ENCODE results near the gene ORM1. TPM values are rescaled to one million over a fixed set of nuclear protein-coding genes. Genes with fewer than 3 reads are reported as not detected.
A peak's percentile ranks its signal among the peaks of the same experiment; 100 is the strongest.

ORM1 gene
- total RNA-seq, 2 experiments from 2014 or later = not detected

DNA sequence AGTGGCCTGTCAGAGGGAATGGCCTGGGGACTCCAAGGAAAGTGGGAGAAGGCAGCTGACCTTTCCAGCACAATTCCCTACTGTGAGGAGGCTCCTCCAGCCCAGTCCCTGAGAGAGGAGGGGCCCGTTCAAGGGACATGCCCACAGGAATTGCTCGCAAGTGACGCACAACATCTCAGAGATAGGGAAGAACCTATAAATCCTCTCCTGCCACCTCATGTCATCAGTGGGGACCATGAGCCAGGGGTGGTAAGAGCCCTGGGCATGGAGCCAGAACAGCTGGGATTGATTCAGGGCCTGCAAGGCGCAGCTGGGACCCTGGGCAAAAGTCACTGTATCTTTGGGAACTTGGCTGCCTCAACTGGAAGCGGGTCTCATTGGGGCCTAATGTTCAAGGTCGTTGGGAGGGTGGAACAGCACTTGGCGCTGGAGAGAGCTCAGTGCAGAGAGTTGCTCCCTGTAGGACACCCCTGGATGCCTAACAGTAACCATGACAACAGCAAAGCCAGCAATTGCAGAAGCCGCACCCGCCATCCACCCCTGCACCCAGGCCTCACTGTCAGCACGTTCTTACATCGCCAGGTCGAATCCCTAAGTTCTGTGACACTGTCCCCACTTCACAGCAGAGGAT lies 41.3 kb upstream of the ORM1 start:
- no peaks in the 10 kb centered on the region for H3K9me3 Mint-ChIP-seq (ENCODE audit: low read depth)
- POLR2A ChIA-PET = no interaction called here

DNA sequence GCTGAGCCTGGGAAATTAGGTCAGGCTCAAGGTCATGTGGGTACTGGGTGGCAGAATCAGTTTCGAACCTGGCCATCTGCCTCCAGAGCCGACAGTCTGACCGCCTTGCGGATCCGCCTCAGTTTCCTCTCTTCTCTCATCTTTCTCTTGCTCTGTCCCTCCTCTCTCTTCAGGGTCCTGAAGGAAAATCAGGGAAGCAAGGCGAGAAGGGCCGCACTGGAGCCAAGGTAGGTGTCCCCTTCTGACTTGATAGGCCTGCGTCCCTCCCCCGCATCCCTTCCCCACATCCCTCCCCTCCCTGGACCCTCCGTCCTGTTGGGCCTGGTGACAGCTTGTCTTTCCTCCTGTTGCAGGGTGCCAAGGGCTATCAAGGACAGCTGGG lies 40.8 kb upstream of the ORM1 start:
- H3K27ac Mint-ChIP-seq = no peak overlapping the region
- CTCF ChIA-PET = interaction anchor here (2.2 kb wide), 1 partner anchor 9 kb away, joined by 5 read pairs; no protein-coding TSS in a partner anchor
- no peaks in the 10 kb centered on the region for H3K36me3 Mint-ChIP-seq (ENCODE audit: low read depth)
- no peak overlapping the region for H3K4me3 Mint-ChIP-seq
- DNase-seq (peak; percentile 3), ATAC-seq (no peak)
- H3K9me3 Mint-ChIP-seq (ENCODE audit: low read depth) = no peaks in the 10 kb centered on the region
- H3K27me3 Mint-ChIP-seq = no peaks in the 10 kb centered on the region
- intact Hi-C loops (cut with DNase I, micrococcal nuclease) = no loop called here
- POLR2A ChIA-PET = no interaction called here
- H3K4me1 Mint-ChIP-seq = no peaks in the 10 kb centered on the region

More for the DNA sequence above, 41.3 kb upstream of the ORM1 start:
- ATAC-seq (no peak), DNase-seq (peak; percentile 3)
- intact Hi-C loops (cut with DNase I, micrococcal nuclease) = no loop called here
- CTCF ChIA-PET = interaction anchor here (2.2 kb wide), 1 partner anchor 10 kb away, joined by 5 read pairs; no protein-coding TSS in a partner anchor
- Mint-ChIP-seq H3K27ac (no peak overlapping the region), H3K36me3 (ENCODE audit: low read depth) (no peaks in the 10 kb centered on the region), H3K4me3 (no peak overlapping the region), H3K27me3 (no peaks in the 10 kb centered on the region), H3K4me1 (no peaks in the 10 kb centered on the region)

DNA sequence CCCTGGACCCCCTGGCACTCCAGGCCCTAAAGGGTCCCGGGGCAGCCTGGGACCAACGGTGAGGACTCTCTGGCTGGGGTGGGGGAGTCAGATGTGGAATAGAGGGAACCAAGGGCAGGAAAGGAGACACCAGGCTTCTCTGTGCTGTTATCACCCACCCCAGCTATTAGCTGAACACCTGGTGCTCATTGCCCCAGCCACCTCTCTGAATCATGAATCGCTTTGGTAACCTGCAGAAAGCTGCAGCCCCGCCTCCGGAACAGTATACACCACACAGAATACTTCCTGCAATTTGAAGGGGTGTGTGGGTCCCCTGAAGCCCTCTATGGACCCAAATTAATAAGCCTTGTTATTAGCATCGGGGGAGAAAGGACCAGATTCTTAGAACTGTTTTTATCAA lies 40.4 kb upstream of the ORM1 start:
- DNase-seq (peak; percentile 19), ATAC-seq (peak; percentile 52)
- CTCF ChIA-PET = interaction anchor here (2.2 kb wide), 1 partner anchor 9 kb away, joined by 5 read pairs; no protein-coding TSS in a partner anchor
- Mint-ChIP-seq H3K27ac (no peak overlapping the region), H3K4me1 (no peaks in the 10 kb centered on the region), H3K27me3 (no peaks in the 10 kb centered on the region), H3K36me3 (ENCODE audit: low read depth) (no peaks in the 10 kb centered on the region), H3K9me3 (ENCODE audit: low read depth) (no peaks in the 10 kb centered on the region), H3K4me3 (no peak overlapping the region)
- intact Hi-C loops (cut with DNase I, micrococcal nuclease) = no loop called here
- POLR2A ChIA-PET = no interaction called here

DNA sequence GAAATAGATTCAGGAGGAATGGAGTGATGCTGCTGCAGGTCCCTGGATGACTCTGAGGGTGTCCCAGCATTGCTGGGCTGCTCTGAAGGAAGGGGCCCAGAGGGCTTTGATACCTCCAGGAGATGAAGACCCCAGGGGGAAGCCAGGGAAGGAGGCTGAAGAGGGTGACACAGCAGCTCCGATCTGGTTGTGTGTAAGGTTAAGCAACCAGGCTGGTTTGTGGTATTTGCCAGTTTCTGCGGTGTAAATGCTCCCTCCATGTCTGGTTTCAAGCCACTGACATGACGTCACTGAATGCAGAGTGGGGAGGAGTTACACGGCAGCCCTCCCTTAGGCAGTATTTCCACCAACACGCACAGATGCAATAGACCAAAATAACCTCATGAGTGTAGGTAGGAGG lies 40.0 kb upstream of the ORM1 start:
- ATAC-seq (peak; percentile 80), DNase-seq (peak; percentile 62)
- no peaks in the 10 kb centered on the region for H3K4me1 Mint-ChIP-seq
- intact Hi-C loops (cut with DNase I, micrococcal nuclease) = no loop called here
- no peaks in the 10 kb centered on the region for H3K36me3 Mint-ChIP-seq (ENCODE audit: low read depth)
- ChIA-PET CTCF (interaction anchor here (2.2 kb wide), 1 partner anchor 8 kb away, joined by 5 read pairs; no protein-coding TSS in a partner anchor), POLR2A (no interaction called here)
- no peaks in the 10 kb centered on the region for H3K27me3 Mint-ChIP-seq
- no peaks in the 10 kb centered on the region for H3K9me3 Mint-ChIP-seq (ENCODE audit: low read depth)
- H3K4me3 Mint-ChIP-seq = no peak overlapping the region
- no peak overlapping the region for H3K27ac Mint-ChIP-seq

DNA sequence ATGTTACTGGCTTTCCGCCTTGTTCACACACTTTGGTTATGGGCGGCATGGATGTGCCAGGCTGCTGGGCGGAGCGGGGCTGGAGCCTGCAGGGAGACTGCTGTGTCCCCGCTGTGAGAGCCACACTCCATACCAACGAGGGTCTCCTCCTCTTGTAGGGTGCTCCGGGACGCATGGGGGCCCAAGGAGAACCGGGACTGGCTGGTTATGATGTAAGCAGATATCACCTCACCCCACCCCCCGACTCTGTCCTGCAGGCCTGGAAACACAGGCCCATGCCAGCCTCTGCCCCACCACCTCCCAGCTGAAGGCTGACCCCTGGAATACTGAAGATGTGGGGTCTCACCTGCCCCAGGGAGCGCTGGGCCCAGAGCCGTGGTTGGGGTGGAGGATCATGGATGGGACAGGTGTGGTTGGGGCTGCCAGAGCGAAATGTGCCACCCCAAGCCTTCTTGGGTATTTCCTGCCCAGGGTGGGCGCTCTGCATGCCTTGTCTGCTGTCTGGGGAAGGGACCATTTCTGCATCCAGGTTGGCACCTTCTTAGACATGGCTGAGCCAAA lies 39.3 kb upstream of the ORM1 start:
- H3K27me3 Mint-ChIP-seq = no peaks in the 10 kb centered on the region
- H3K4me1 Mint-ChIP-seq = no peaks in the 10 kb centered on the region
- POLR2A ChIA-PET = no interaction called here
- no peak for ATAC-seq
- intact Hi-C loops (cut with DNase I, micrococcal nuclease) = no loop called here
- H3K4me3 Mint-ChIP-seq = no peak overlapping the region
- CTCF ChIA-PET = interaction anchor here (2.2 kb wide), 1 partner anchor 8 kb away, joined by 5 read pairs; no protein-coding TSS in a partner anchor
- no peaks in the 10 kb centered on the region for H3K36me3 Mint-ChIP-seq (ENCODE audit: low read depth)
- DNase-seq = peak; percentile 2
- H3K27ac Mint-ChIP-seq = no peak overlapping the region
- no peaks in the 10 kb centered on the region for H3K9me3 Mint-ChIP-seq (ENCODE audit: low read depth)

DNA sequence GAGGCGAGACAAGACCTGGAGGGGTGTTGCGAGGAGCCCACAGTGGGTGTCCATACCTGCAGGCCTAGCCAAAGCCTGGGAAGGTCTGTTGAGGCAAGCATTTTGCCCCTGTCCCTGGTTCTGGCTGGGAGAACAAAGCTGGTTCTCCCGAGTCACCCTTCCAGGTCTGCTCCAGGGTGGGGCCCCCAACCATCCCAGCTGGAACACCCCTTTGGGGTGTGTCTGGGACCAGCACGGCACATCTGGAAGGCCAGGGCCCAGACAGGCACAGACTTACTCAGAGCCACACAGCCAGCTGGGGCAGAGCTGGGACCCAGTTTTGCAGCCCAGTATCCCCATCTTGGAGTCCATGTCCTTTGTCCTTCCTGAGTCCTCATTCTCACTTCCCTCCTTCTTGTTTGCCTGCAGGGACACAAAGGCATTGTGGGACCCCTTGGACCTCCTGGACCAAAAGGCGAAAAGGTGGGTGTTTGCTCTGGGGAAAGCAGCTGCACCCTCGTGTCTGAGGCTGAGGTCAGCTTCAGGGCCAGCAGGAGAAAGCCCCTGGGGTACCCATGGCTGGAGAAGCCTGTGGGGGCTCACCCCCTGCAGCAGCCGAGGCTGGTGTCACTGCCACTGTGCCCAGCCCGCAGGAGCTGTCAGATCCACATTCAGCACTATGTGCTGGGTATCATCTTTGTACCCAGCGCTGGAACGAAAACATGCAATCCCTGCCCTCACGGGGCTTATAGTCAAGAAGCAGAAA lies 38.4 kb upstream of the ORM1 start:
- intact Hi-C loops (cut with DNase I, micrococcal nuclease) = loop anchor here in 1 of 2 experiments (5.0 kb wide), 2 partner anchors 127 to 177 kb away; partner anchors contain the start of gene COL27A1
- Mint-ChIP-seq H3K36me3 (ENCODE audit: low read depth) (no peaks in the 10 kb centered on the region), H3K27ac (no peak overlapping the region), H3K4me1 (no peaks in the 10 kb centered on the region), H3K4me3 (no peak overlapping the region), H3K27me3 (no peaks in the 10 kb centered on the region), H3K9me3 (ENCODE audit: low read depth) (no peaks in the 10 kb centered on the region)
- POLR2A ChIA-PET = no interaction called here
- no peak for ATAC-seq
- DNase-seq = peak; percentile 2
- CTCF ChIA-PET = no interaction called here

DNA sequence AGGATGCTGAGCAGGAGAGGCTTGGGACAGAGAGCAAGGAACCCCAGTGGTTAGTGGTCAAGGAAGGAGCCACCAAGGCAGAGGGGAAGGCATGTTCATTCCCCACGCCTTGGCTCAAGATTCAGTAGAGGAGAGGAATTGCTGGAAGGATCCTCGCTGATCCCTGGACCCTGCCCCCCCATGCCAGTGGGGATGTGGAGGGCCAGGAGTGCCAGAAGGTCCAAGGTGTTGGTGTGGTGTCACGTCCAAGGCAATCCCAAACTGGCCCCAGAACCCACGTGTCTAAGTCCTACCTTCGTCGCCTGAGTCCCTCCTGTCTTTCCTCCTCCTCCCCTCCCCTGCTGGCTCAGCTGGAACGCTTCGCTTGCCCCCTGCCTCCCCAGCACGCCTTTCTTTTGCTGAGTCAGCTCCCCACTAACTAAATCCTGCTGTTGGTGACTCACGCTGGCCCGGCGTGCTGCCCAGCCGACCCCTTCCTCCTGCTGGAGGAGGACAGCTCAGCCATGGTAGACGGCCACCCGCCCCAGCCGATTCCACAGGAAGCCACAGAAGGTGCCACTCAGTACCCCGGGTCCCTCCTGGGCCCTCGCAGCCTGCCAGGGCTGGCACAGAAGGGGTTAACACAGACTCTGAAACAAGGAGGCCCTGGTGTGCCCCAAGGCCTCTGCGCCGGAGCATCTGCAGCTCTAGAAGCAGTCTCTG lies 37.6 kb upstream of the ORM1 start:
- DNase-seq (no peak), ATAC-seq (no peak)
- Mint-ChIP-seq H3K4me3 (no peak overlapping the region), H3K9me3 (ENCODE audit: low read depth) (no peaks in the 10 kb centered on the region), H3K4me1 (no peaks in the 10 kb centered on the region), H3K36me3 (ENCODE audit: low read depth) (no peaks in the 10 kb centered on the region), H3K27ac (no peak overlapping the region), H3K27me3 (no peaks in the 10 kb centered on the region)
- intact Hi-C loops (cut with DNase I, micrococcal nuclease) = loop anchor here in 1 of 2 experiments (5.0 kb wide), 2 partner anchors 128 to 178 kb away; partner anchors contain the start of gene COL27A1
- POLR2A ChIA-PET = no interaction called here
- CTCF ChIA-PET = no interaction called here

DNA sequence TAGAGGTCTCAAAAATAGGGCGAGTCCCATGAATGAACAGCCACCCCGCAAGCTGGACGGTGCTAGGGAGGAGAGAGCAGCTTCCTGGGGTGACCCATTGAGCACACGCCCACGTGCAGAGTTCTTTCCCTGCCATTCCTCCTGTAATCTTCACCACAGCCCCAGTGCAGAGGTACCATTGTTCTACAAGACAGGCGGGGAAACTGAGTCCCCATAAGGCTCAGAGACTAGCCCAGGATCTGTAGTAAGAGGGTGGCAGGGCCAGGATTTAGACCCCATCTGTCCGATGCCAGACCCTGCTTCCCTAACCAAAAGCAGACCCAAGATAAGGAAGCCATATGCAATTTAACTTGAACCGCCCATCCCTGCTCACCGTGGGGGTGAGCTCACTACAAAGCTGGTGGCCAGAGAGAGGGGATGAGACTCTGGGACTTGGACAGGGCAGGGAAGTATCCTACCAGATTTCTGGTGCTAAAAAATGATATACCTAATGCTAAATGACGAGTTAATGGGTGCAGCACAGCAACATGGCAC lies 36.7 kb upstream of the ORM1 start:
- DNase-seq (no peak), ATAC-seq (no peak)

DNA sequence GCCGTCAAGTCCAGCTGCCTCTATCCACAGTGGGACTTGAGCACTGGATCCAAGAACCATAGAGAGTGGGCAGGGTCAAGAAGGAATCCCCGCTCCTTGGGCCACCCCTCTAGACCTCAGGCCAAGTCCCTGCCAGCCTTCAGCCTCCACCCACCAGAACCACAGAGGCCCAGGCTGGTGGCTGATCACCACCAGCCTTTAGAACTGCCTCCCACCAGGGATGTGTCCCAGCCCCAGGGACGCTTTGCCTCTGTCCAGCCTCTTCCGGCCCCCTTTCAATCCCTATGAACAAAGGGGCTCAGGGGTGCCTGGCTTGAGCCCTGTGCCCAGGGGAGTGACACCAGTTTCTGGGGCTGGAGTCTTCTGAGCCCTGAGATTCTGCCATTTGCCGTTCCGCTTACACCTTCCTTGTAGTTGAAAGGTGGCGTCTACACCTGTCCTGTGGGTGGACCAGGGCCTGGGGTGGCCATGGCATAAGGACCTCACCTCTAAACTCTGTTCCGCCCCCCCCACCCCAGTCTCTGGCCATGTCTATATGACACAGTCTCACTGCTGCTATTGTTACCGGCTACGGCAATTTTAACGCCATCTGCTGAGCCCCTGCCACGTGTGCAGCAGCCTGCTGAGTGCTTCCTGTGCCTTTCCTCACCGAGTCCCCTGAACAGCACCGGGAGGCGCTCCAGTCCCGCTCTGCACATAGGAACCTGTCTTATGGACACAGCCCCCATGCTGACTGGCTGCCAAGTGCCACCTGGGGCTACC lies 35.7 kb upstream of the ORM1 start:
- ChIA-PET POLR2A (no interaction called here), CTCF (interaction anchor here (1.0 kb wide), 1 partner anchor 193 kb away, joined by 3 read pairs; no protein-coding TSS in a partner anchor)
- Mint-ChIP-seq H3K27me3 (peaks cover 2% of the 10 kb centered on the region), H3K36me3 (ENCODE audit: low read depth) (no peaks in the 10 kb centered on the region), H3K4me1 (no peaks in the 10 kb centered on the region), H3K27ac (no peak overlapping the region), H3K9me3 (ENCODE audit: low read depth) (no peaks in the 10 kb centered on the region), H3K4me3 (no peak overlapping the region)
- intact Hi-C loops (cut with DNase I, micrococcal nuclease) = loop anchor here in 1 of 2 experiments (5.0 kb wide), 2 partner anchors 130 to 180 kb away; partner anchors contain the start of gene COL27A1
- ATAC-seq (no peak), DNase-seq (no peak)

More for the DNA sequence above, 36.7 kb upstream of the ORM1 start:
- H3K9me3 Mint-ChIP-seq (ENCODE audit: low read depth) = no peaks in the 10 kb centered on the region
- no peak overlapping the region for H3K4me3 Mint-ChIP-seq
- intact Hi-C loops (cut with DNase I, micrococcal nuclease) = loop anchor here in 1 of 2 experiments (5.0 kb wide), 2 partner anchors 129 to 179 kb away; partner anchors contain the start of gene COL27A1
- no peaks in the 10 kb centered on the region for H3K4me1 Mint-ChIP-seq
- H3K36me3 Mint-ChIP-seq (ENCODE audit: low read depth) = no peaks in the 10 kb centered on the region
- peaks cover 2% of the 10 kb centered on the region for H3K27me3 Mint-ChIP-seq
- CTCF ChIA-PET = interaction anchor here (1.0 kb wide), 1 partner anchor 192 kb away, joined by 3 read pairs; no protein-coding TSS in a partner anchor
- POLR2A ChIA-PET = no interaction called here
- H3K27ac Mint-ChIP-seq = no peak overlapping the region

DNA sequence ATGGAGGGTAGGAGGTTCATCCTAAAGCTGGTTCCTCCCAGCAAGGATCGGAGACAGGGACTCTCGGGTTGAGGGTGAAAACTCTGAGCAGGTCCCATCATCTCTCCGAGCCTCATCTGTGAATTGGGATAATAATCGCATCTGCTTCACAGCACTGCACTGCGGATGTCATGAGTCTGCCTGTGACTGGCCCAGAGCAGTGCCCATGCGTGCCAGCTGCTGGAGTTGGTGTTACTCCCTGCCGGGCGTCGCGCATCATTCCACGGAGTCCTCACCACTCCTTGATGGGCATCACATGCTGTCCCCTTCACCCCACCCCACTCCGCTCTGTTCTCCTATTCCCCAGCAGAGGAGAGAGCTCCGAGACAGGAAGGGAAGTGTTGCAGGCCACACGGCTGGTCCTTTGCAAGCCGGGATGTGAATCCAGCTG lies 35.1 kb upstream of the ORM1 start:
- CTCF ChIA-PET = interaction anchor here (0.6 kb wide), 1 partner anchor 13 kb away, joined by 3 read pairs; no protein-coding TSS in a partner anchor
- Mint-ChIP-seq H3K27me3 (peaks cover 2% of the 10 kb centered on the region), H3K36me3 (ENCODE audit: low read depth) (no peaks in the 10 kb centered on the region), H3K9me3 (ENCODE audit: low read depth) (no peaks in the 10 kb centered on the region), H3K4me3 (no peak overlapping the region), H3K27ac (no peak overlapping the region), H3K4me1 (no peaks in the 10 kb centered on the region)
- POLR2A ChIA-PET = no interaction called here
- DNase-seq = peak; percentile 2
- ATAC-seq = no peak
- intact Hi-C loops (cut with DNase I, micrococcal nuclease) = loop anchor here in 1 of 2 experiments (5.0 kb wide), 2 partner anchors 130 to 180 kb away; partner anchors contain the start of gene COL27A1

Data from activated CD4-positive, alpha-beta T cell treated with anti-CD3 and anti-CD28 coated beads for 36 hours (primary cell).